HG03280 (cell line): Measurements from ENCODE around the gene SMYD3.

Experiments
- ATAC-seq: cut with Tn5 transposase; IDR thresholded peaks from one replicate; pipeline ENCODE4 v1.9.1; 2021; ENCODE audit warnings: mild to moderate bottlenecking, moderate library complexity; ENCODE audit not compliant: unreplicated experiment

SMYD3 gene

DNA sequence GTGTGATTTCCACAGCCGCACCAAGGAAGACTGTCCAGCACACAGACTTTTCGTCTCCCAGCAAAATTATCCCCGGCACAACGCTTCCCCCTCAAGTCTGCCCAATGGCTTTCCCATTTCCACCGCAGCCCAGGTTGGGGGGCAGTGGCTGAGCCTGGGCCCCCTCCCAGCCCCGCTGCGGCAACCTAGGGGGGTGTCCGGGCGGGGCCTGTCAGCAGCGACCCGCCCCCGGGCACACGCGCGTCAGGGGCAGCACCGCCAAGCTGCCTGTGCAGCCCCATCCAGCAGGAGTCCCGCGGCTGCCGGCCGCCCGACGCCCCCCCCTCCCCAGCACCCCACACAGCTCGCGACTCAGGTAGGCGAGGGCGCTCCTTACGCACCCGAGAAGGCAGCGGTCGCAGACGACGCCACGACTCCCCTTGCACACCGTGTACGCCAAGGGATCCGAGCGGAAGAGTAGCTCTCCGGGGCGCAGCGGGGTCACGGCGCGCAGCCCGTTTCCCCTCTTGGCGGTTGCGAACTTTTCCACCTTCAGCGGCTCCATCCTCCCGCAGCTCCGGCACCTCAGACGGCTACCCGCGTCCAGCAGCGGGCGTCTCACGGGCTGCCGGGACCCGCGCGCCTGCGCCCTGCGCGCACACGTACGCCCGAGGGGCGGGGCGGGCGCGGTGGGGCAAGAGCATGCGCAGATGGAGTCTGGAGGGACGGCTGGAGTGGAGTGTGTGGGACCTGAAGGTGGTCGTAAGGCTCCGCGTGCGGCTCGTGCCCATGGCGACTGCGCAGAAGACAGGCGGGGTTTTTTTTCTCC is at the start of gene SMYD3:
Gene SMYD3, minus strand, starts transcription at position 606 of the 808 bp plus-strand sequence.
- peak; percentile 89 for ATAC-seq

DNA sequence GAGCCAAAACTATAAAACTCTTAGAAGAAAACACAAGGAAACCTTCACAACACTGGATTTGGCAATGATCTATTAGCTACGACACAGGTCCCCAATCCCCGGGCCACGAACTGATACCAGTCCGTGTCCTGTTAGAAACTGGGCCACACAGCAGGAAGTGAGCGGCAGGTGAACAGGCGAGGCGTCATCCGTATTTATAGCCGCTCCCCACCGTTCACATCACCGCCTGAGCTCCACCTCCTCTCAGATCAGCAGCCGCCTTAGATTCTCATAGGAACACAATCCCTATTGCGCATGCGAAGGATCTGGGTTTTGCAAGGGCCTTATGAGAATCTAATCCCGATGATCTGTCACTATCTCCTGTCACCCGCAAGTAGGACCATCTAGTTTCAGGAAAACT is 47.1 kb upstream of the SMYD3 start:
- ATAC-seq: no peak

DNA sequence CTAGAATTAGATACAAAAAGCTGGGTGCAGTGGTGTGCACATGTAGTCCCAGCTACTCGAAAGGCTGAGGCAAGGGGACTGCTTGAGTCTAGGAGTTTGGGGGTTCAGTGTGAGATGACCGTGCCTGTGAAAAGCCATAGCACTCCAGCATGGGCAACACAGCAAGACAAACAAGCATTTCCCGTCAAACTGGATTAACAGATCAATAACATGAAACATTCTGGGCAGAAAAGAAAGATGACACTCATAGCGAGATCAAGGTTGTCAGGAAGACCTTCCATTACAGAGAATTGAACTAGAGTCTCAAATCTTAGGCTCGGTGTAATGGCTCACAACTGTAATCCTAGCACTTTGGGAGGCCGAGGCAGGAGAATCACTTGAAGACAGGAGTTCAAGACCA is 45.0 kb upstream of the SMYD3 start:
- ATAC-seq: no peak

GRCh38 chr1:246550402-246550801 is 43.3 kb upstream of the SMYD3 start:
- ATAC-seq: no peak

GRCh38 chr1:246549665-246550064 is 42.6 kb upstream of the SMYD3 start:
- no peak for ATAC-seq

DNA sequence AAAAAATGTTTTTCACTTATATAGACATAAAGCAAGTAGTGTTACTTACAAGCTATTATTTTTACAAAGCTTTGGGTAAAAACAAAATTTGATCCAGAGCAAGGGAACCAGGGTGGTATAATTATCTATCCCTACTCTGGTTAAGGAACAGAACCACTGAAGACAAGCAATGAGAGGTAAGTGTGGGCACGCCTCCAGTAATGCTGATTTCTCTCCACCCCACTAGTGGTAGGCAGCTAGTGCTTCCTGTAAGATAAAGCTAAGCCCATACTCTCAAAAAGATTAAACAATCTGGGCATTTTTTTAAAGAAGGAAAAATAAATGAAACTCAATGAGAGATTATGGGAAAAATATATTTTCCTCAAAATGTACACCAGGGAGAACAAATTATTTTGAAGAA is 36.9 kb upstream of the SMYD3 start:
- ATAC-seq: no peak

DNA sequence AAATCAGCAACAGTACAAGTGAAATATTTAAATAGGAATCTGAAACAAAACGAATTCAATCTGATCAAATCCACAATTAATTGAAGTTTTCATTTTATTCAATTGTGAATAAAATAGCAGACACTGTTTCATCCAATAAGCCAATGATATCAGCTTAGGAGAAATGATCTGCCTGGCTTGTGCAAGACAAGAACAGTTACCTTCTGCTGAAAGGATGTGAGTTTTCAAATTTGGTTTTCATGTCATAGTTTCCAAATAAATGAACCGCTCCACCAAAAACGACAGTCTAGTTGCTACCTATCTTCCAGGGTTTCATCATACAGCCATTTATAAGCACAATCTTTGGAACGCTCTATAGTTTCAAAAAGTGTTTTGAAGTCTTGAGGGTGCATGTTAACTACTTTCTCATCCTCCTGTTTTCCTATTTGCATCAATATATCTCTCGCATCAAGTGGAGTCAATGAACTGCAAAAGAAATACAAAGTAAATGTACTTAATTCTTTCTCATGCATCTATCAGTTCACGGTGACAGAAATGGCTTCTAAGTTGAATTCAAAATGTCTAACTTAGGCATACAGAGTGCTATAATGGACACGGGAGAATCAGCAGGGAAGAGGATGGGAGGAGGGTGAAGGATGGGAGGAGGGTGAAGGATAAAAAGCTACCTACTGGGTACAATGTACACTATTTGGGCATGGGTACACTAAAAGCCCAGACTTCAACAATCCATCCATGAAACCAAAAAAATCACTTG is 33.8 kb upstream of the SMYD3 start:
- ATAC-seq: no peak

DNA sequence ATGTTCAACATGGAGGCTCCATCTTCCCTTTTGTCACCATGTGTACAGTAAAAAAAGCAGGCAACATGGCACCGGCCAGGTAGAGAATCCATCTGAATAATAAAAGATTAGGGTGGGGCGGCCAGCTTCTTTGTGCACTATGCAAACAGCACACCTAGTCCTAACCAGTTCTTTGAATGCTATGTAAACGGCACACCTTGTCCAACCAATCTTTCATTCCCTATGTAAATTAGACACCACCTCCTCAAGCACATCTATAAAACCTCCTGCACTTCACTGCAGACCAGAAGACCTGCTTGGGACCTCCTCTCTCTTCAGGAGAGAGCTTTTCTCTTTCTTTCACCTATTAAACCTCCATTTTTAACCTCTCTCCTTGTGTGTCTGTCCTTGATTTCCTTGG is 30.8 kb upstream of the SMYD3 start:
- ATAC-seq: no peak

- ATAC-seq: no peak
Measured at GRCh38 chr1:246537441-246537840, 30.4 kb upstream of the SMYD3 start.

DNA sequence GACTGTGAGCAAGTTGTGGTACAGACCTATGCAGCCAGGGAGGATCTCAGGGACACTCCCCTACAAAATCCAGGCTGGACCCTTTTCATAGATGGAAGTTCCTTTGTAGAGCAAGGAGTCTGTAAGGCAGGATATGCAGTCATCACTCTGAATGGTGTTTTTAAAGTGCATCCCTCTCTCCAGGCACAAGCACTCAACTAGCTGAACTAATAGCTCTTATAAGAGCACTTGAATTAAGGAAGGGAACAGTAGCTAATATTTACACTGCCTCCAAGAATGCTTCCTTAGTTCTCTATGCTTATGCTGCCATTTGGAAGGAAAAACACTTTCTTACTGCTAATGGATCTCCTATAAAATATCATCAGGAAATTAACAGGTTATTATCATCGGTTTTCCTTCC is 27.0 kb upstream of the SMYD3 start:
- no peak for ATAC-seq

DNA sequence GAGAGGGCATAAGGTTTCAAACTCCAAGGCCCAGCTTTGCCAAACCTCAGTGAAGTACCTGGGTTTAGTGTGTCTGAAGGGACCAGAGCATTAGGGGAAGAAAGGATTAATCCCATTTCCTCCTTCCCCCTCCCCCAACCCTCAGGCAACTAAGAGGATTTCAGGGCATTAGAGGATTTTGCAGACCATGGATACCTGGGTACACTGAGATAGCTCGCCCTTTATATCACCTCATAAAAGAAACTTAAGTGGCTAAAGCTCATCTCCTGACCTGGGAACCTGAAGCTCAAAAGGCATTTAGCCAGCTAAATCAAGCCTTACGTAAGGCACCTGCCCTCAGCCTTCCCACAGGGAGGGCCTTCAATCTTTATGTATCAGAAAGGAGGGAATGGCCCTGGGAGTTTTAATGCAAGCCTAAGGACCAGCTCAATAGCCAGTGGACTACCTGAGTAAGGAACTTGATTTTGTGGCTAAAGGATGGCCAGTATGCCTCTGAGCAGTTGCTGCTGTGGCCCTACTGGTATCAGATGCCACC is 26.4 kb upstream of the SMYD3 start:
- ATAC-seq: no peak

GRCh38 chr1:246532519-246532918 is 25.4 kb upstream of the SMYD3 start:
- ATAC-seq: no peak

GRCh38 chr1:246530482-246530881 is 23.4 kb upstream of the SMYD3 start:
- no peak for ATAC-seq

DNA sequence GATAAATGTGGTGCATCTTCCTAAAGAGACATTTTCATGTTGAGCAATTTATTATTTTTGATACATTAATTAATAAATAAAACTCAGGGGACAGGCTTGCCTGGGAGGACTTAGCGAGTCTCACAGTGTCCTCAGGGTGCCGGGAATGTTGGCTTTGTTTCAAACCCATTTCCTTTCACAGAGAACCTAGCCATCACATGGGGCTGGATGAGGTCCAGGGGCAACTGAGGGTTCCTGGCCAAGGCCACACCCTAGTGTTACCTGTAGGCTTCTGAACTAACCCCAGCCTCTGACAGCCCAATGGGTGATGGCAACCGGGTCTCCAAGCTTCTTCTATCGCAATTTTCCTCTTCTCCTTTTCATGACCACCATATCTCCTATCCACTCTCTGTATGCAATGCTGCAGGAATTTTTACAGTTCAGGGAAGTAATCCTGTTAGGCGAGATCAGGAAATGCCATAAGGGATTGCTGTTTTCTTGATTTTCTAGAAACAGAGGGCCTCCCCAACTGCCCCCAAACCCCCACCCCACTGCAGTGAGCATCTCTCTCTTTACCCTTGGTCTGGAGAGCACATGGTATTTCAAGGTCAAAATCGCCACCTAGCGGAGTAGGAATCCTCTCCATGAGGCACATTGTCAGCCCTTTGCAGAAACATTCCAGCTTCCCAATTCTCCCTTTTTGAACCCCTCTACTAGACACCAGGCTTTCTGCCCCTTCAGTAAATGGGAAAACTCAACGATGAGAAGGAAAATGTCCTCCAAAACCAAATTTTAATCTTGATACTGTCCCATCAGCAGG is 22.1 kb upstream of the SMYD3 start:
- ATAC-seq: no peak

- no peak for ATAC-seq
Measured at GRCh38 chr1:246527402-246528088, 20.5 kb upstream of the SMYD3 start.

GRCh38 chr1:246526915-246527314 is 19.8 kb upstream of the SMYD3 start:
- no peak for ATAC-seq

DNA sequence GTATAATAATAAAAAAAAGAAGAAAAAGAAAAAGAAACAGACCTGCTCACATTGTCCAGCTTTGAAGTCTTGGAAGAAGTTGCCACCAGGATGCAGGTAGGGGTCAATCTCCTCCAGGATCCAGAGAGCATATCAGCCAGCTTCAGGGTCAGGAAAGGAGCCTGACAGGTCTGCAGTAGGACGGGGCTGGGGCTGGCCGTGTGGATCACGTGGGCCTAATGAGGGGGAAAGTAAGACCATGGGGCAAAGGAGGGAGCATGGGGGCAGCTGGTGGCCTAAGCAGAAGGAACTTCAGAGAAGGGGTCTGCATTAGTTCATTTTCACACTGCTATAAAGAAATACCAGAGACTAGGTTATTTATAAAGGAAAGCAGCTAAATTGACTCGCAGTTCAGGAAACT is 19.3 kb upstream of the SMYD3 start:
- ATAC-seq: no peak

GRCh38 chr1:246519514-246519913 is 12.4 kb upstream of the SMYD3 start:
- no peak for ATAC-seq

DNA sequence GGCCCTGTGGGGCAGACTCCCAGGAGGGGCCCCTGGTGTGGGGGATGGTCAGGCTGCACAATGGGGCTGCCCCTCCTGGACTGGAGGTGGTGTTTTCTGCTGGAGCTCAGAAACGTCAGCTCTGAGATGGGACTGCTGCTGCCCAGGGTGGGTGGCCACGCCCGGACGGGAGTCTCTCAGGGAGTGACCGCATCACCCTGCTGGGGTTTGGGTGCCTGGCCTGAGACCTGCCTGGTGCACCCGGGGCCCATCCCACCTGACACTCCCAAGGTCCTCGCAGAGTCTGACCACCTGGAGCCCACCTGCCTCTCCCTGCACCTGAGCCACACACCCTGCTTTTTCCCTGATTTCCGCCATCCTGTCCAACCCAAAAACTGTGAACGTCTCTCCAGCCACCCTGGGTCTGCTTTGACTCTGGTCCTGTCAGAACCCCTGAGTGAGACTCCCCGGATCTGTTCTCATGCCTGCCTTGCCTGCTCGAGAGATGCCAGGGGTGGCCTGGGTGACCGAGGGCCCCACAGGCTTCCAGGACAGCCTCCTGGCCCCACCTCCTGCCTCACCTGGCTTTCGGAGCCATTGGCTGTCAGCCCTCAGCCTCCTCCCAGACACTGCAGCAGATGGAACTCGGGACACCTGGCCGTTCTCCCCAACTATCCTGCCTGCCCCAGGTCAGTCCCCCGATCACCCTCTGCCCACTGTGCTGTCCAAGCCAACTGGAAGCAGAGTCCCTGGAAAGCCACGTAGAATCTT is 11.6 kb upstream of the SMYD3 start:
- ATAC-seq: no peak

DNA sequence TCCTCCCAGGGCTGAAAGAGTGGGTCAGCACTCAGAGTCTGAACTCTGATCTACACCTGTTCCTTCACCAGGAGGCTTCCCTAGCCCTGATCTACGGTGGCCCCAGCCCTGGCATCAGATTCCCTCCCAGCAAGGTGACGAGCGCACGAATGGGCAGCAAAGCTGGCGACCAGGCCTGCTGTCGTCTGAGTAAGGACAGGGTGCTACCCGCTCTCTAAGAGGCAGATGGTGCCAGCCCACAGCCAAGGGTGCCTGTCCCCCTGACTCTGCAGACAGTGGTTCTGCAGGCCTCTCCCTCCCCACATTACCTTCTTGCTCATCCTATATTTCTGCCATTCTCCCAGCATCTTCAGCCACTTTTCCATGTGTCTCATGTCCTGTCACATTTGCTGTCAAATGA is 10.3 kb upstream of the SMYD3 start:
- no peak for ATAC-seq
